Activated B cell treated with CpG ODN at 0.5 μM for 24 hours (primary cell): ENCODE data around the gene UQCRH. TPM values are rescaled to one million over a fixed set of nuclear protein-coding genes. Genes with fewer than 3 reads are reported as not detected.
"Not testable (repeated sequence)": the region's sequence is repeated elsewhere in the genome, so short reads cannot be mapped to it uniquely, and the experiment has no call there.

ENCODE experiments used
- ATAC-seq: fragments of 200-7000 bp; cut with Tn5 transposase; one replicate; pipeline ENCODE4 v1.10.0; 2021; ENCODE audit warnings: low read depth, mild to moderate bottlenecking, moderate library complexity
- CTCF ChIA-PET: fragments of 350-600 bp; sonication (Branson Sonifier 250); formaldehyde crosslinking; loops from one replicate; lab custom pipeline; 2021; ENCODE audit warnings: antibody characterized with exemption; lab: Charles Lee
- POLR2A ChIA-PET: fragments of 350-600 bp; sonication (Branson Sonifier 250); formaldehyde crosslinking; loops from one replicate; lab custom pipeline; 2021; ENCODE audit warnings: antibody characterized with exemption; lab: Charles Lee
- DNase-seq: peaks from one replicate; pipeline ENCODE4 v3.0.0; 2022
- H3K27ac Mint-ChIP-seq: one replicate; pipeline ENCODE4 v1.8.0; 2020; ENCODE audit warnings: mixed read lengths
- H3K27me3 Mint-ChIP-seq: one replicate; pipeline ENCODE4 v1.8.0; 2021; ENCODE audit warnings: mixed read lengths
- H3K36me3 Mint-ChIP-seq: one replicate; pipeline ENCODE4 v1.8.0; 2021; ENCODE audit warnings: low read depth, mixed read lengths
- H3K4me1 Mint-ChIP-seq: one replicate; pipeline ENCODE4 v1.8.0; 2021; ENCODE audit warnings: mixed read lengths
- H3K4me3 Mint-ChIP-seq: one replicate; pipeline ENCODE4 v1.8.0; 2020; ENCODE audit warnings: mild to moderate bottlenecking, mixed read lengths
- H3K9me3 Mint-ChIP-seq: one replicate; pipeline ENCODE4 v1.8.0; 2020; ENCODE audit warnings: mixed read lengths
- intact Hi-C: fragments of 100-400 bp; cut with micrococcal nuclease; formaldehyde crosslinking; loops from one replicate; pipeline ENCODE4 v1.15.1; 2024
- total RNA-seq: library from RNA; stranded (reverse); gene quantifications from 2 replicates; pipeline ENCODE4 v1.2.3, GENCODE V29; 2022
- TF ChIP-seq, protein P1 (sequence below): fragments of 200-600 bp; IDR thresholded peaks from one replicate; pipeline ENCODE4 v1.8.0; 2022; ENCODE audit warnings: antibody characterized with exemption, mild to moderate bottlenecking

The UQCRH gene
- total RNA-seq, 1 donor from 2014 or later, result 243 TPM

DNA sequence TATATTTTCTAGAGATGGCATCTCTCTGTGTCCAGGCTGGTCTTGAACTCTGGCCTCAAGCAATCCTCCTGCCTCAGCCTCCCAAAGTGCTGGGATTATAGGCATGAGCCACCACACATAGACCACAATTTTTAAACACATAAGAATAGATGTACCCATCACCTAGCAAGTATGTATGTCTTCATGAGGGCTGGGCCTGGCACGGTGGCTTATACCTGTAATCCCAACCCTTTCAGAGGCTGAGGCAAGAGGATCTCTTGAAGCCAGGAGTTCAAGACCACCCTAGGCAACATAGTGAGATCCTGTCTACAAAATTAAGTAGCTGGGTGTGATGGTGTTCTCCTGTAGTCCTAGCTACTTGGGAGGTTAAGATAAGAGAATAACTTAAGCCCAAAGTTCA lies 13.8 kb downstream of the UQCRH start:
- intact Hi-C loops, result no loop called here
- CTCF ChIA-PET, result no interaction called here
- no peaks in the 10 kb centered on the region for H3K27me3 Mint-ChIP-seq
- H3K9me3 Mint-ChIP-seq, result no peaks in the 10 kb centered on the region
- no peak overlapping the region for H3K27ac Mint-ChIP-seq
- H3K36me3 Mint-ChIP-seq, result peaks cover 39% of the 10 kb centered on the region
- peaks cover 11% of the 10 kb centered on the region for H3K4me1 Mint-ChIP-seq
- POLR2A ChIA-PET, result interaction anchor here (0.7 kb wide), 2 partner anchors 10 to 18 kb away, joined by 3 to 6 read pairs; no protein-coding TSS in a partner anchor
- H3K4me3 Mint-ChIP-seq, result no peak overlapping the region
- TF ChIP-seq, protein P1, sequence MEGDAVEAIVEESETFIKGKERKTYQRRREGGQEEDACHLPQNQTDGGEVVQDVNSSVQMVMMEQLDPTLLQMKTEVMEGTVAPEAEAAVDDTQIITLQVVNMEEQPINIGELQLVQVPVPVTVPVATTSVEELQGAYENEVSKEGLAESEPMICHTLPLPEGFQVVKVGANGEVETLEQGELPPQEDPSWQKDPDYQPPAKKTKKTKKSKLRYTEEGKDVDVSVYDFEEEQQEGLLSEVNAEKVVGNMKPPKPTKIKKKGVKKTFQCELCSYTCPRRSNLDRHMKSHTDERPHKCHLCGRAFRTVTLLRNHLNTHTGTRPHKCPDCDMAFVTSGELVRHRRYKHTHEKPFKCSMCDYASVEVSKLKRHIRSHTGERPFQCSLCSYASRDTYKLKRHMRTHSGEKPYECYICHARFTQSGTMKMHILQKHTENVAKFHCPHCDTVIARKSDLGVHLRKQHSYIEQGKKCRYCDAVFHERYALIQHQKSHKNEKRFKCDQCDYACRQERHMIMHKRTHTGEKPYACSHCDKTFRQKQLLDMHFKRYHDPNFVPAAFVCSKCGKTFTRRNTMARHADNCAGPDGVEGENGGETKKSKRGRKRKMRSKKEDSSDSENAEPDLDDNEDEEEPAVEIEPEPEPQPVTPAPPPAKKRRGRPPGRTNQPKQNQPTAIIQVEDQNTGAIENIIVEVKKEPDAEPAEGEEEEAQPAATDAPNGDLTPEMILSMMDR, result no peak
- ATAC-seq, result no peak
- no peak for DNase-seq

DNA sequence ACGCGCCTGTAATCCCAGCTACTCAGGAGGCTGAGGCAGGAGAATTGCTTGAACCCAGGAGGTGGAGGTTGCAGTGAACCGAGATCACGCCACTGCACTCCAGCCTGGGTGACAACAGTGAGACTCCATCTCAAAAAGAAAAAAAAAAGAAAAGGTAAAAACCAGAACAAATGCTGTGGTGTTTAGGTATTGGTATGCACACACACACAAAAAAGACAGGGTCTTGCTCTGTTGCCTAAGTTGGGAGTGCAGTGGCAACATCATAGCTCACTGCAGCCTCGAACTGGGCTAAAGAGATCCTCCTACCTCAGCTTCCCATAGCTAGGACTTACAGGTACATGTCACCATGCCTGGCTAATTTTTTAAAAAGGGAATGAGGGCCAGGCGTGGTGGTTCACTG lies 15.8 kb downstream of the UQCRH start:
- Mint-ChIP-seq H3K36me3 (peaks cover 30% of the 10 kb centered on the region), H3K4me1 (peaks cover 16% of the 10 kb centered on the region)
- H3K27me3 Mint-ChIP-seq, CTCF ChIA-PET, H3K9me3 Mint-ChIP-seq, DNase-seq, ATAC-seq, intact Hi-C loops, POLR2A ChIA-PET, H3K27ac Mint-ChIP-seq, H3K4me3 Mint-ChIP-seq: not testable (repeated sequence)

DNA sequence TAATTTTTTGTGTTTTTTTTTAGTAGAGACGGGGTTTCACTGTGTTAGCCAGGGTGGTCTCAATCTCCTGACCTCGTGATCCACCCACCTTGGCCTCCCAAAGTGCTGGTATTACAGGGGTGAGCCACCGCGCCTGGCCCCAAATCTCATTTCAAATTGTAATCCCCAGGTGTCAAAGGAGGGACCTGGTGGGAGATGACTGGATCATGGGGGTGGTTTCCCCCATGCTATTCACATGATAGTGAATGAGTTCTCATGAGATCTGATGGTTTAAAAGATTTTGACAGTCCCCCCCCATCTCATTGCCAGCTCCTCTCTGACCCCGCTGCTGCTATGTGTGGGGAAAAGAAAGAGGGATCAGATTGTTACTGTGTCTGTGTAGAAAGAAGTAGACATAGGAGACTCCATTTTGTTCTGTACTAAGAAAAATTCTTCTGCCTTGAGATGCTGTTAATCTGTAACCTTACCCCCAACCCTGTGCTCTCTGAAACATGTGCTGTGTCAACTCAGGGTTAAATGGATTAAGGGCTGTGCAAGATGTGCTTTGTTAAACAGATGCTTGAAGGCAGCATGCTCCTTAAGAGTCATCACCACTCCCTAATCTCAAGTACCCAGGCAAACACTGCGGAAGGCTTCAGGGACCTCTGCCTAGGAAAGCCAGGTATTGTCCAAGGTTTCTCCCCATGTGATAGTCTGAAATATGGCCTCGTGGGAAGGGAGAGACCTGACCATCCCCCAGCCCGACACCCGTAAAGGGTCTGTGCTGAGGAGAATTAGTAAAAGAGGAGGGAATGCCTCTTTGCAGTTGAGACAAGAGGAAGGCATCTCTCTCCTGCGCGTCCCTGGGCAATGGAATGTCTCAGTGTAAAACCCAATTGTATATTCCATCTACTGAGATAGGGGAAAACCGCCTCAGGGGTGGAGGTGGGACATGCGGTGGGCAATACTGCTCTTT lies 16.7 kb downstream of the UQCRH start:
- H3K27me3 Mint-ChIP-seq, ATAC-seq, DNase-seq, H3K9me3 Mint-ChIP-seq, H3K4me3 Mint-ChIP-seq, intact Hi-C loops, CTCF ChIA-PET, H3K27ac Mint-ChIP-seq: not testable (repeated sequence)
- Mint-ChIP-seq H3K36me3 (peaks cover 25% of the 10 kb centered on the region), H3K4me1 (peaks cover 18% of the 10 kb centered on the region)
- POLR2A ChIA-PET, result interaction anchor here (1.5 kb wide), 1 partner anchor 13 kb away, joined by 8 read pairs; no protein-coding TSS in a partner anchor

DNA sequence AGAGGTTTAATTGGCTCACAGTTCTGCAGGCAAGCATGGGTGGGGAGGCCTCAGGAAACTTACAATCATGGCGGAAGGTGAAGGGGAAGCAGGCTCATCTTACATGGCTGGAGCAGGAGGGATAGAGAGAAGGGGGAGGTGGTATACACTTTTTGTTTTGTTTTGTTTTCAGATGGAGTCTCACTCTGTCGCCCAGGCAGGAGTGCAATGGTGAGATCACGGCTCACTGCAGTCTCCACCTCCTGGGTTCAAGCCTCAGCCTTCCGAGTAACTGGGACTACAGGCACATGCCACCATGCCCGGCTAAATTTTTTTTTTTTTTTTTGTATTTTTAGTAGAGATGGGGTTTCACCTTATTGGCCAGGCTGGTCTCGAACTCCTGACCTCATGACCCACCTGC lies 18.7 kb downstream of the UQCRH start:
- POLR2A ChIA-PET, result interaction anchor here (0.7 to 1.5 kb wide), 4 partner anchors 11 to 1689 kb away, joined by 4 to 8 read pairs (median 4); partner anchors contain the start of gene NSUN4
- H3K27me3 Mint-ChIP-seq, H3K4me3 Mint-ChIP-seq, DNase-seq, intact Hi-C loops, H3K27ac Mint-ChIP-seq, H3K9me3 Mint-ChIP-seq, ATAC-seq, CTCF ChIA-PET: not testable (repeated sequence)
- peaks cover 35% of the 10 kb centered on the region for H3K4me1 Mint-ChIP-seq
- H3K36me3 Mint-ChIP-seq, result peaks cover 19% of the 10 kb centered on the region

DNA sequence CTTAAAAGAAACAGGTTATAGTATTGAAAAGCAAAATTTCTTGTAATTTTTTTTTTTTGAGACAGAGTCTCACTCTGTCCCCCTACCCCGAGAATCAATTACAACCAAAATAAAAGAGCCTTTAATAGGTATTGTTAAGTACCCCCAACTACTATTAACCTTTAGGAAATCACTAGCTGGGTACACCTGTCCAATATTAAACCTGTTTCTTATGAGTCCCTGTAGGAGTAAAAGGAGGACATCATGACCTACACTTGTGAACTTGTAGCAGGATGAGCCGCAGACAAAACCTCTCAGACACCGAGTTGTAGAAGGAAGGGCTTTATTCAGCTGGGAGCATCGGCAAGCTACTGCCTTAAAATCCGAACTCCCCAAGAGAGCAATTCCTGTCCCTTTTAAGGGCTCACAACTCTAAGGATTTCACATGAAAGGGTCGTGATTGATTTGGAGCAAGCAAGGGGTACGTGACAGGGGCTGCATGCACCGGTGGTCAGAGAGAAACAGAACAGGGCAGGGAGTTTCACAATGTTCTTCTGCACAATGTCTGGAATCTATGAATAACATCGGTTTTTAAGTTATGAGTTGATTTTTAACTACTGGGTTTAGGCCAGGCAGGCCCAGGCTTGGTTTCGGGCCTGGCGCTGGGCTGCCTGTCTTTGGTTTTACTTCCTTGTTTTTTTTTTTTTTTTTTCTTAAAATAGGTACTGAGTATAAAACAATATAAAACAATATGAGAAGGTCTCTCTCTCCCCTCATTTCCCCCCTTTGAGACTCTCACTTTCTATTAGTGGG lies 22.0 kb downstream of the UQCRH start:
- Mint-ChIP-seq H3K27ac (peak overlapping the region; percentile 92), H3K36me3 (peaks cover 18% of the 10 kb centered on the region), H3K4me3 (peak overlapping the region; percentile 53), H3K4me1 (peaks cover 49% of the 10 kb centered on the region)
- not testable (repeated sequence) for H3K9me3 Mint-ChIP-seq, H3K27me3 Mint-ChIP-seq, DNase-seq
- CTCF ChIA-PET, result interaction anchor here (1.6 kb wide), 1 partner anchor 22 kb away, joined by 4 read pairs; no protein-coding TSS in a partner anchor
- POLR2A ChIA-PET, result interaction anchor here (0.6 to 2.1 kb wide), 4 partner anchors 8 to 279 kb away, joined by 3 to 14 read pairs (median 4); partner anchors contain the start of genes LRRC41, MKNK1 and UQCRH
- peak; percentile 53 for ATAC-seq
- intact Hi-C loops, result loop anchor here (1.0 to 2.0 kb wide), 2 partner anchors 8 to 15 kb away; partner anchors contain the start of gene NSUN4

DNA sequence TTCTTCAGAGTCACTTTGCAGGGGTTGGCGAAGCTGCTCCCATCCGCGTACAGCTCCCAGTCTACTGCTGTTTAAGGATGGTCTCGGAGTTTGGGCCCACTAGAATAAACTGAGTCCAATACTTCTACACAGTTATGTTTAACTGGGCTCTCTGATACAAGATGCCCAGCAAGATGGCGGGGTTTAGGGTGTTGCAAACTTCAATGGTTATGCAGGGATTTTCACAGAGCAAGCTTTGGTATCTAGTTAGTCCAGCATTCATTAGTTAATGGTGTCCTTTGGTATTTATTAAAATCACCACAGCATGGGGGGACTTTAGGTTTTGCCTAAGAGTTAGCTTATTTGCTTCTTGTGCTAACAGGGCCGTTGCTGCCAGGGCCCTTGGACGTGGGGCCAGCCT lies 24.7 kb downstream of the UQCRH start:
- H3K4me3 Mint-ChIP-seq, intact Hi-C loops, CTCF ChIA-PET, H3K27me3 Mint-ChIP-seq, H3K9me3 Mint-ChIP-seq, H3K27ac Mint-ChIP-seq, ATAC-seq, DNase-seq: not testable (repeated sequence)
- Mint-ChIP-seq H3K36me3 (peaks cover 20% of the 10 kb centered on the region), H3K4me1 (peaks cover 60% of the 10 kb centered on the region)
- POLR2A ChIA-PET, result interaction anchor here (0.8 to 2.2 kb wide), 2 partner anchors 12 to 25 kb away, joined by 5 to 6 read pairs; partner anchors contain the start of genes LRRC41, NSUN4 and UQCRH

DNA sequence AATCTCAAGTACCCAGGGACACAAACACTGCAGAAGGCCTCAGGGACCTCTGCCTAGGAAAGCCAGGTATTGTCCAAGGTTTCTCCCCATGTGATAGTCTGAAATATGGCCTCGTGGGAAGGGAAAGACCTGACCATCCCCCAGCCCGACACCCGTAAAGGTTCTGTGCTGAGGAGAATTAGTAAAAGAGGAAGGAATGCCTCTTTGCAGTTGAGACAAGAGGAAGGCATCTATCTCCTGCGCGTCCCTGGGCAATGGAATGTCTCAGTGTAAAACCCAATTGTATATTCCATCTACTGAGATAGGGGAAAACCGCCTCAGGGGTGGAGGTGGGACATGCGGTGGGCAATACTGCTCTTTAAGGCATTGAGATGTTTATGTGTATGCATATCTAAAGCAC lies 26.3 kb downstream of the UQCRH start:
- peaks cover 66% of the 10 kb centered on the region for H3K4me1 Mint-ChIP-seq
- intact Hi-C loops, H3K27me3 Mint-ChIP-seq, DNase-seq, CTCF ChIA-PET, H3K9me3 Mint-ChIP-seq, ATAC-seq: not testable (repeated sequence)
- peak overlapping the region; percentile 53 for H3K27ac Mint-ChIP-seq
- H3K4me3 Mint-ChIP-seq, result peak overlapping the region; percentile 83
- H3K36me3 Mint-ChIP-seq, result peaks cover 17% of the 10 kb centered on the region
- POLR2A ChIA-PET, result interaction anchor here (0.6 kb wide), 1 partner anchor 10 kb away, joined by 6 read pairs; no protein-coding TSS in a partner anchor

DNA sequence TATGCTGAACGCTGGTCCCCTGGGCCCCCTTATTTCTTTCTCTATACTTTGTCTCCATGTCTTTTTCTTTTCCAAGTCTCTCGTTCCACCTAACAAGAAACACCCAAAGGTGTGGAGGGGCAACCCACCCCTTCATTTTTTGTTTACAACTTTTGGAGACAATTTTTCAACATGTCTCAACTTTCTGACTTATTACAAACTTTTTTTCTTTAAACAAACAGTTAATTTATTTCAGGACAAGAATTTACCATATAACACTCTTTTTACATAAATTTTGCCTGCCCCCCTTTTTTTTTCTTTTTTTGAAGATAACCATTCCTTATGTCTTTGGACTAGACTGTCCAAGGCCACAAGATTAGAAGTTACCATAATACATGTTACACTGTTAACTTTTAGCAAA lies 26.9 kb downstream of the UQCRH start:
- DNase-seq, H3K9me3 Mint-ChIP-seq, ATAC-seq, CTCF ChIA-PET, H3K27me3 Mint-ChIP-seq, POLR2A ChIA-PET, intact Hi-C loops: not testable (repeated sequence)
- peaks cover 13% of the 10 kb centered on the region for H3K36me3 Mint-ChIP-seq
- peaks cover 63% of the 10 kb centered on the region for H3K4me1 Mint-ChIP-seq
- peak overlapping the region; percentile 83 for H3K4me3 Mint-ChIP-seq
- H3K27ac Mint-ChIP-seq, result peak overlapping the region; percentile 89

DNA sequence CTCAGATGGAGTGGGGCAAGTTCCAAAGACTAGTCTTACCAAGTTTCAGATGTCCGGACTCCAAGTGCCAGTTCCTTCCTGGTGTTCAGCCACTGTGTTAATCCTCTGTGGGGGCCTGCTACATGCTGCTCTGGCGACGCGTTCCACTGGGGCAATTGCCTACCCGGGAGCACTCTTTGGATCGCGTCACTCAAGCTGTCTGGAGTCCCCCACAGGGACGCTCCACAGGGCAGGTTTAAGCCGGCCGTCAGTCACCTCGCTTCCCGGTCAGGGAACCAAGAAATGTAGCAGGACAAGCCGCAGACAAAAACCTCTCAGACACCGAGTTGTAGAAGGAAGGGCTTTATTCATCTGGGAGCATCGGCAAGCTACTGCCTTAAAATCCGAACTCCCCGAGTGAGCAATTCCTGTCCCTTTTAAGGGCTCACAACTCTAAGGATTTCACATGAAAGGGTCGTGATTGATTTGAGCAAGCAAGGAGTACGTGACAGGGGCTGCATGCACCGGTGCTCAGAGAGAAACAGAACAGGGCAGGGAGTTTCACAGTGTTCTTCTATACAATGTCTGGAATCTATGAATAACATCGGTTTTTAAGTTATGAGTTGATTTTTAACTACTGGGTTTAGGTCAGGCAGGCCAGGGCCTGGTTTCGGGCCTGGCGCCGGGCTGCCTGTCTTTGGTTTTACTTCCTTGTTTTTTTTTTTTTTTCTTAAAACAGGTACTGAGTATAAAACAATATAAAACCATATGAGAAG lies 28.5 kb downstream of the UQCRH start:
- Mint-ChIP-seq H3K27ac (peak overlapping the region; percentile 89), H3K4me3 (peak overlapping the region; percentile 83), H3K4me1 (peaks cover 49% of the 10 kb centered on the region)
- ATAC-seq (peak; percentile 62), DNase-seq (peak; percentile 41)
- ChIA-PET POLR2A (interaction anchor here (0.6 to 3.0 kb wide), 9 partner anchors 8 to 1126 kb away, joined by 3 to 19 read pairs (median 7); partner anchors contain the start of genes LRRC41, NSUN4 and UQCRH), CTCF (interaction anchor here (1.4 to 2.5 kb wide), 2 partner anchors 13 to 15 kb away, joined by 4 to 35 read pairs; no protein-coding TSS in a partner anchor)
- not testable (repeated sequence) for H3K9me3 Mint-ChIP-seq, H3K36me3 Mint-ChIP-seq, H3K27me3 Mint-ChIP-seq
- intact Hi-C loops, result loop anchor here (1.0 to 2.0 kb wide), 2 partner anchors 8 to 29 kb away; partner anchors contain the start of genes LRRC41, NSUN4 and UQCRH
